Measurements from ENCODE around the gene MAOA. TPM values are rescaled to one million over a fixed set of nuclear protein-coding genes. Genes with fewer than 3 reads are reported as not detected.

Gene MAOA
- polyA plus RNA-seq (2013) = 25.8 and 27.0 TPM in 2 replicates

GRCh38 chrX:43656005-43656494 is at the start of gene MAOA:
Gene MAOA (plus strand): TSS chrX:43656299. CDS start chrX:43656342, 43 bp downstream.
- H3K9ac ChIP-seq (ENCODE audit: low read length) = peak within 1 kb of the TSS; percentile 53
- no CpG with 5 or more reads among the region's 29 CpGs for WGBS (ENCODE audit: extremely low coverage, insufficient coverage, insufficient read length)
- no peaks in the 10 kb centered on the region for H3K27me3 ChIP-seq (ENCODE audit: insufficient read depth, low read length)
- H3K79me2 ChIP-seq (ENCODE audit: control insufficient read depth, insufficient read depth, low read length, poor library complexity) = no peaks in the 10 kb centered on the region
- no peak within 1 kb of the TSS for H2BK12ac ChIP-seq (ENCODE audit: low read length)
- H2AFZ ChIP-seq (ENCODE audit: insufficient read depth, low read length, poor library complexity) = peak within 1 kb of the TSS; percentile 69
- H3K14ac ChIP-seq (ENCODE audit: low read length) = peak within 1 kb of the TSS; percentile 58
- no peak within 1 kb of the TSS for H2BK120ac ChIP-seq (ENCODE audit: insufficient read depth, low read length, poor library complexity)
- peak within 1 kb of the TSS; percentile 16 for H3K27ac ChIP-seq (ENCODE audit: low read depth, low read length)
- H2AK5ac ChIP-seq (ENCODE audit: low read length) = no peak within 1 kb of the TSS
- H3K4me1 ChIP-seq (ENCODE audit: control insufficient read depth in 1 of 2, insufficient read depth in 2 of 2, low read length in 2 of 2) = peaks cover 0 to 3% of the 10 kb centered on the region in 2 experiments
- H3K36me3 ChIP-seq (ENCODE audit: control insufficient read depth in 1 of 2, insufficient read depth in 2 of 2, low read length in 2 of 2) = no peaks in the 10 kb centered on the region
- H4K12ac ChIP-seq (ENCODE audit: low read depth, low read length) = no peak within 1 kb of the TSS
- H3K23ac ChIP-seq (ENCODE audit: low read length) = no peak within 1 kb of the TSS
- no peak within 1 kb of the TSS for H2BK5ac ChIP-seq (ENCODE audit: low read depth, low read length, poor library complexity)
- H4K91ac ChIP-seq (ENCODE audit: low read depth, low read length) = peak within 1 kb of the TSS; percentile 13
- peaks cover 7% of the 10 kb centered on the region for H3K79me1 ChIP-seq (ENCODE audit: low read length)
- peak in 1 of 2 donors; percentile 50 for DNase-seq
- H3K4ac ChIP-seq (ENCODE audit: low read depth, low read length) = no peak within 1 kb of the TSS
- H3K4me3 ChIP-seq (ENCODE audit: low read depth, low read length) = peak within 1 kb of the TSS; percentile 72
- no peaks in the 10 kb centered on the region for H3K9me3 ChIP-seq (ENCODE audit: insufficient read depth, low read depth, low read length)
- H4K8ac ChIP-seq (ENCODE audit: low read depth, low read length) = no peak within 1 kb of the TSS
- peak within 1 kb of the TSS; percentile 99 for H3K4me2 ChIP-seq (ENCODE audit: low read length)
- H3K18ac ChIP-seq (ENCODE audit: low read length) = no peak within 1 kb of the TSS

- no peak overlapping the region for H4K12ac ChIP-seq (ENCODE audit: low read depth, low read length)
- H3K36me3 ChIP-seq (ENCODE audit: control insufficient read depth in 1 of 2, insufficient read depth in 2 of 2, low read length in 2 of 2) = no peaks in the 10 kb centered on the region
- no peak overlapping the region for H2AFZ ChIP-seq (ENCODE audit: insufficient read depth, low read length, poor library complexity)
- H2BK12ac ChIP-seq (ENCODE audit: low read length) = no peak overlapping the region
- no peak overlapping the region for H4K8ac ChIP-seq (ENCODE audit: low read depth, low read length)
- H3K79me1 ChIP-seq (ENCODE audit: low read length) = no peaks in the 10 kb centered on the region
- no peak overlapping the region for H3K9ac ChIP-seq (ENCODE audit: low read length)
- H3K14ac ChIP-seq (ENCODE audit: low read length) = no peak overlapping the region
- H3K23ac ChIP-seq (ENCODE audit: low read length) = no peak overlapping the region
- H2BK120ac ChIP-seq (ENCODE audit: insufficient read depth, low read length, poor library complexity) = no peak overlapping the region
- no peak overlapping the region for H3K4me2 ChIP-seq (ENCODE audit: low read length)
- no peak for DNase-seq
- no peaks in the 10 kb centered on the region for H3K4me1 ChIP-seq (ENCODE audit: control insufficient read depth in 1 of 2, insufficient read depth in 2 of 2, low read length in 2 of 2)
- H2BK5ac ChIP-seq (ENCODE audit: low read depth, low read length, poor library complexity) = no peak overlapping the region
- no peak overlapping the region for H2AK5ac ChIP-seq (ENCODE audit: low read length)
- H3K79me2 ChIP-seq (ENCODE audit: control insufficient read depth, insufficient read depth, low read length, poor library complexity) = no peaks in the 10 kb centered on the region
- H3K4ac ChIP-seq (ENCODE audit: low read depth, low read length) = no peak overlapping the region
- H3K27me3 ChIP-seq (ENCODE audit: insufficient read depth, low read length) = no peaks in the 10 kb centered on the region
- H4K91ac ChIP-seq (ENCODE audit: low read depth, low read length) = no peak overlapping the region
- H3K18ac ChIP-seq (ENCODE audit: low read length) = no peak overlapping the region
- H3K27ac ChIP-seq (ENCODE audit: low read depth, low read length) = no peak overlapping the region
- no peaks in the 10 kb centered on the region for H3K9me3 ChIP-seq (ENCODE audit: insufficient read depth, low read depth, low read length)
- no peak overlapping the region for H3K4me3 ChIP-seq (ENCODE audit: low read depth, low read length)
These were observed 43.7 kb upstream of the MAOA start for GRCh38 chrX:43612400-43612799.

- H3K27ac ChIP-seq (ENCODE audit: low read depth, low read length) = no peak overlapping the region
- no peak overlapping the region for H3K4me2 ChIP-seq (ENCODE audit: low read length)
- H4K91ac ChIP-seq (ENCODE audit: low read depth, low read length) = peak overlapping the region; percentile 14
- no peak overlapping the region for H2AK5ac ChIP-seq (ENCODE audit: low read length)
- H3K23ac ChIP-seq (ENCODE audit: low read length) = no peak overlapping the region
- H4K12ac ChIP-seq (ENCODE audit: low read depth, low read length) = no peak overlapping the region
- DNase-seq = no peak
- no peak overlapping the region for H3K9ac ChIP-seq (ENCODE audit: low read length)
- H3K79me2 ChIP-seq (ENCODE audit: control insufficient read depth, insufficient read depth, low read length, poor library complexity) = no peaks in the 10 kb centered on the region
- no peaks in the 10 kb centered on the region for H3K4me1 ChIP-seq (ENCODE audit: control insufficient read depth in 1 of 2, insufficient read depth in 2 of 2, low read length in 2 of 2)
- no peak overlapping the region for H3K14ac ChIP-seq (ENCODE audit: low read length)
- peaks cover 3% of the 10 kb centered on the region for H3K79me1 ChIP-seq (ENCODE audit: low read length)
- H2AFZ ChIP-seq (ENCODE audit: insufficient read depth, low read length, poor library complexity) = no peak overlapping the region
- no peak overlapping the region for H4K8ac ChIP-seq (ENCODE audit: low read depth, low read length)
- no peak overlapping the region for H2BK5ac ChIP-seq (ENCODE audit: low read depth, low read length, poor library complexity)
- H2BK12ac ChIP-seq (ENCODE audit: low read length) = peak overlapping the region; percentile 14
- no peaks in the 10 kb centered on the region for H3K27me3 ChIP-seq (ENCODE audit: insufficient read depth, low read length)
- WGBS (ENCODE audit: extremely low coverage, insufficient coverage, insufficient read length) = no CpG with 5 or more reads among the region's 5 CpGs
- no peak overlapping the region for H3K4ac ChIP-seq (ENCODE audit: low read depth, low read length)
- H2BK120ac ChIP-seq (ENCODE audit: insufficient read depth, low read length, poor library complexity) = peak overlapping the region; percentile 13
- H3K36me3 ChIP-seq (ENCODE audit: control insufficient read depth in 1 of 2, insufficient read depth in 2 of 2, low read length in 2 of 2) = no peaks in the 10 kb centered on the region
- no peak overlapping the region for H3K18ac ChIP-seq (ENCODE audit: low read length)
- H3K4me3 ChIP-seq (ENCODE audit: low read depth, low read length) = no peak overlapping the region
- no peaks in the 10 kb centered on the region for H3K9me3 ChIP-seq (ENCODE audit: insufficient read depth, low read depth, low read length)
These were observed 40.4 kb upstream of the MAOA start for GRCh38 chrX:43615660-43616059.

GRCh38 chrX:43618366-43619205 is 37.5 kb upstream of the MAOA start:
- H3K4ac ChIP-seq (ENCODE audit: low read depth, low read length) = no peak overlapping the region
- H3K18ac ChIP-seq (ENCODE audit: low read length) = no peak overlapping the region
- H2BK5ac ChIP-seq (ENCODE audit: low read depth, low read length, poor library complexity) = no peak overlapping the region
- no peak overlapping the region for H3K27ac ChIP-seq (ENCODE audit: low read depth, low read length)
- H3K4me3 ChIP-seq (ENCODE audit: low read depth, low read length) = no peak overlapping the region
- no peak for DNase-seq
- no CpG with 5 or more reads among the region's 3 CpGs for WGBS (ENCODE audit: extremely low coverage, insufficient coverage, insufficient read length)
- H2BK120ac ChIP-seq (ENCODE audit: insufficient read depth, low read length, poor library complexity) = no peak overlapping the region
- H3K14ac ChIP-seq (ENCODE audit: low read length) = no peak overlapping the region
- H3K36me3 ChIP-seq (ENCODE audit: control insufficient read depth in 1 of 2, insufficient read depth in 2 of 2, low read length in 2 of 2) = no peaks in the 10 kb centered on the region
- no peak overlapping the region for H4K91ac ChIP-seq (ENCODE audit: low read depth, low read length)
- H3K23ac ChIP-seq (ENCODE audit: low read length) = no peak overlapping the region
- H3K9ac ChIP-seq (ENCODE audit: low read length) = no peak overlapping the region
- H4K12ac ChIP-seq (ENCODE audit: low read depth, low read length) = no peak overlapping the region
- H3K9me3 ChIP-seq (ENCODE audit: insufficient read depth, low read depth, low read length) = no peaks in the 10 kb centered on the region
- H3K27me3 ChIP-seq (ENCODE audit: insufficient read depth, low read length) = no peaks in the 10 kb centered on the region
- H3K79me1 ChIP-seq (ENCODE audit: low read length) = peaks cover 3% of the 10 kb centered on the region
- H2AFZ ChIP-seq (ENCODE audit: insufficient read depth, low read length, poor library complexity) = no peak overlapping the region
- H2BK12ac ChIP-seq (ENCODE audit: low read length) = no peak overlapping the region
- H3K4me1 ChIP-seq (ENCODE audit: control insufficient read depth in 1 of 2, insufficient read depth in 2 of 2, low read length in 2 of 2) = no peaks in the 10 kb centered on the region
- no peak overlapping the region for H3K4me2 ChIP-seq (ENCODE audit: low read length)
- H2AK5ac ChIP-seq (ENCODE audit: low read length) = no peak overlapping the region
- H4K8ac ChIP-seq (ENCODE audit: low read depth, low read length) = no peak overlapping the region
- H3K79me2 ChIP-seq (ENCODE audit: control insufficient read depth, insufficient read depth, low read length, poor library complexity) = no peaks in the 10 kb centered on the region
